GM18867 (cell line): Measurements from ENCODE around the gene CRTC1.
"Not testable (repeated sequence)": the region's sequence is repeated elsewhere in the genome, so short reads cannot be mapped to it uniquely, and the experiment has no call there.

Experiments
- ATAC-seq: cut with Tn5 transposase; IDR thresholded peaks from one replicate; pipeline ENCODE4 v1.9.1; 2021; ENCODE audit warnings: mild to moderate bottlenecking, moderate library complexity; ENCODE audit not compliant: unreplicated experiment

Gene CRTC1

GRCh38 chr19:18668744-18669523 is 14.5 kb upstream of the CRTC1 start:
- no peak for ATAC-seq

GRCh38 chr19:18669524-18669817 is 14.0 kb upstream of the CRTC1 start:
- ATAC-seq, result no peak

- ATAC-seq, result no peak
Observed at GRCh38 chr19:18669883-18670282, 13.6 kb upstream of the CRTC1 start.

GRCh38 chr19:18670312-18670711 is 13.2 kb upstream of the CRTC1 start:
- ATAC-seq, result no peak

- ATAC-seq, result no peak
Observed at GRCh38 chr19:18671303-18672043, 12.0 kb upstream of the CRTC1 start.

GRCh38 chr19:18672044-18672451 is 11.4 kb upstream of the CRTC1 start:
- no peak for ATAC-seq

- ATAC-seq, result no peak
Observed at GRCh38 chr19:18672606-18673337, 10.7 kb upstream of the CRTC1 start.

GRCh38 chr19:18674616-18675015 is 8.9 kb upstream of the CRTC1 start:
- ATAC-seq, result no peak

GRCh38 chr19:18675779-18676178 is 7.7 kb upstream of the CRTC1 start:
- no peak for ATAC-seq

GRCh38 chr19:18676692-18677091 is 6.8 kb upstream of the CRTC1 start:
- no peak for ATAC-seq

GRCh38 chr19:18677156-18677555 is 6.3 kb upstream of the CRTC1 start:
- ATAC-seq, result no peak

- not testable (repeated sequence) for ATAC-seq
Observed at GRCh38 chr19:18680148-18680547, 3.3 kb upstream of the CRTC1 start.

- ATAC-seq, result no peak
Observed at GRCh38 chr19:18682807-18683108, 722 bp upstream of the CRTC1 start.

GRCh38 chr19:18683958-18684641 is 620 bp downstream of the CRTC1 start:
- ATAC-seq, result no peak

- no peak for ATAC-seq
Observed at GRCh38 chr19:18684642-18684993, 1.1 kb downstream of the CRTC1 start.

GRCh38 chr19:18685597-18686190 is 2.2 kb downstream of the CRTC1 start:
- no peak for ATAC-seq

- ATAC-seq, result no peak
Observed at GRCh38 chr19:18687740-18688465, 4.4 kb downstream of the CRTC1 start.

- ATAC-seq, result no peak
Observed at GRCh38 chr19:18696023-18696422, 12.5 kb downstream of the CRTC1 start.

GRCh38 chr19:18697680-18698079 is 14.2 kb downstream of the CRTC1 start:
- no peak for ATAC-seq

GRCh38 chr19:18698321-18699167 is 15.1 kb downstream of the CRTC1 start:
- ATAC-seq, result no peak
